Omental fat pad (tissue), 4 donors: ENCODE data around the gene TPCN2. TPM values are rescaled to one million over a fixed set of nuclear protein-coding genes. Genes with fewer than 3 reads are reported as not detected.

Source experiments
- ATAC-seq: fragments of 150-250 bp; one replicate; pipeline ENCODE4 v1.9.1; 2016; ENCODE audit warnings: mild to moderate bottlenecking, moderate library complexity; ENCODE audit not compliant: low FRiP score
- DNase-seq: peaks from one replicate; pipeline ENCODE4 v3.0.0-alpha.2; 2019; ENCODE audit warnings: low spot score
- total RNA-seq, 4 donors: library from RNA; depleted of rRNA; stranded (reverse); fragments of >200 nt; gene quantifications; one replicate each; pipeline ENCODE4 v1.1.0, GENCODE V29; 2016
- TF ChIP-seq, protein P1 (sequence below), 3 donors: fragments of 450-650 bp; IDR thresholded peaks; one replicate each; pipeline ENCODE4 v1.5.1; 2016 to 2017; ENCODE audit warnings: antibody characterized with exemption in 3 of 3, mild to moderate bottlenecking in 3 of 3, moderate library complexity in 2 of 3

TPCN2 gene
- total RNA-seq, 4 donors from 2014 or later = 11.8 to 23.3 (median 15.4) TPM

DNA sequence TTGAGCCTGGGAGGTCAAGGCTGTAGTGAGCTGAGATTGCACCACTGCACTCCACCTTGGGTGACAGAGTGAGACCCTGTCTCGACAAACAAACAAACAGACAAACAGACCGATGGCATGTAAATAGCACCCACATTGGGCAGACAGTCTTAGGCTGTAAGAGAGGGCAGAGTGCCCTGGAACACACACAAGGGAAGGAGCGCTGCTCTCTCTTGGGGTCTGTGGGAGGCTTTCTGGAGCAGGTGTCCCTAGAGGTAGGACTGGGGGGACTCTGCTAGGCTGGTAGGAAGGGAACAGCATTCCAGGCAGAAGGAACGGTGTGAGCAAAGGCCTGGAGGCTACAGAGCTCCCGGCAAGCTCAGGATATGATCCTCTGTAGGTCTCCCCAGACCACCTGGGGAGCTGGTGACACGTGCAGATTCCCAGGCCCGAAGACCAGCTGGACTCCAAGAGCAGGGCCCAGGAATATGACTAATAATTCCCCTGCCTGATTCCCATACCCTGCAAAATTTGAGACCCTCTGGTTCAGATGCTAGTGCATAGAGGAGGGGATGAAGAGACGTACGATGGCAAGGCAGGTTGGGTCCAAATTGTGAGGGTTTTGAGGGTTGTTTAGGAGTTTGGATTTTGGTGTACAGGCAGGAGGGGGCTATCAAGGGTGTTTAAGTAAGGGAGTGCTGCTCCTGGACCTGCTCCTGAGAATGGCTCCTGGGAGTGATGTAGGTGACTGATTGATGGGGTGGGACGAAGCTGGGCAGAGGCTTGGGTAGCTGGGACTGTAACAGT lies 118.6 kb downstream of the TPCN2 start:
- no peak for ATAC-seq
- no peak for DNase-seq
- TF ChIP-seq, protein P1, sequence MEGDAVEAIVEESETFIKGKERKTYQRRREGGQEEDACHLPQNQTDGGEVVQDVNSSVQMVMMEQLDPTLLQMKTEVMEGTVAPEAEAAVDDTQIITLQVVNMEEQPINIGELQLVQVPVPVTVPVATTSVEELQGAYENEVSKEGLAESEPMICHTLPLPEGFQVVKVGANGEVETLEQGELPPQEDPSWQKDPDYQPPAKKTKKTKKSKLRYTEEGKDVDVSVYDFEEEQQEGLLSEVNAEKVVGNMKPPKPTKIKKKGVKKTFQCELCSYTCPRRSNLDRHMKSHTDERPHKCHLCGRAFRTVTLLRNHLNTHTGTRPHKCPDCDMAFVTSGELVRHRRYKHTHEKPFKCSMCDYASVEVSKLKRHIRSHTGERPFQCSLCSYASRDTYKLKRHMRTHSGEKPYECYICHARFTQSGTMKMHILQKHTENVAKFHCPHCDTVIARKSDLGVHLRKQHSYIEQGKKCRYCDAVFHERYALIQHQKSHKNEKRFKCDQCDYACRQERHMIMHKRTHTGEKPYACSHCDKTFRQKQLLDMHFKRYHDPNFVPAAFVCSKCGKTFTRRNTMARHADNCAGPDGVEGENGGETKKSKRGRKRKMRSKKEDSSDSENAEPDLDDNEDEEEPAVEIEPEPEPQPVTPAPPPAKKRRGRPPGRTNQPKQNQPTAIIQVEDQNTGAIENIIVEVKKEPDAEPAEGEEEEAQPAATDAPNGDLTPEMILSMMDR (IDR thresholded peaks at IDR 0.05) = no peak

DNA sequence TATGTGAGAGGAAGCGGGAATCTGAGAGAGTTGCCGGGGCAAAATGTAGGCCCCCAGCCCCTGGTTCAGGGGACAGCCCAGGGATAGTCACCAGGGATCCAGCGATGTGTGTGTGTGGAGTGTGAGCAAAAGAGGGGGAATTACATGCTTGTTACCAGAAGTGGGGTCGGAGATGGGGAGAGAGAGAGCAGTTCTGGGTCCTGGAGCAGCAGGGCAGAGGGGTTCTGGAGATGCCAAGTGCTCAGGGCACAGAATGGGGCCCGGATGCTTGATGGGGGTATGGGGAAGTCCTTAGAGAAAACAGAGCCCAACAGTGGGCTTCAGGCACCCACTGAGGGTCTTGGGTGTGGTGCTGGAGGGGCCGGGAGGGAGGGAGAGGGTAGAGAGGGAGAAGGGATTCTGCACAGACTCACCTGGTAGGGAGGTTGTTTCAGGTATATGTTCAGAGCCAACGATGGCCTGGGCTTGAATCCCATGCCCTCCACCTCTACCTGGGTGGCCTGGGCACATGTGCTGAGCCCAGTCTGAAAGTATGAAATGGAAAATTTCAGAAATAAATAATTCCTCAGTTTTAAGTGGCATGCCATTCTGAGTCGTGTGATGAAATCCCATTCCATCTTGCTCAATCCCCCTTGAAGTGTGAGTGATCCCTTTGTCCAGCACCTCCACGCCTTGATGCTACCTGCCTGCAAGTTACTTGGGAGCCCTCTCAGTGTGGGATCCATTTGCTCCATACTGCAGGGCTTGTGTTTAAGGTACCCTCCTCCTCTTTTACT lies 119.4 kb downstream of the TPCN2 start:
- DNase-seq = no peak
- TF ChIP-seq, protein P1 (IDR thresholded peaks at IDR 0.05) = no peak
- ATAC-seq = no peak

GRCh38 chr11:69169479-69169878 lies 120.7 kb downstream of the TPCN2 start:
- no peak for DNase-seq
- no peak for ATAC-seq
- TF ChIP-seq, protein P1 (IDR thresholded peaks at IDR 0.05) = no peak

- DNase-seq = no peak
These were observed 122.0 kb downstream of the TPCN2 start for GRCh38 chr11:69170704-69171103.

GRCh38 chr11:69171476-69172240 lies 122.9 kb downstream of the TPCN2 start:
- TF ChIP-seq, protein P1 (IDR thresholded peaks at IDR 0.05) = no peak
- no peak for DNase-seq
- ATAC-seq = no peak

More at GRCh38 chr11:69170704-69171103, 122.0 kb downstream of the TPCN2 start:
- ATAC-seq = no peak
- TF ChIP-seq, protein P1 (IDR thresholded peaks at IDR 0.05) = no peak

GRCh38 chr11:69172674-69173073 lies 123.9 kb downstream of the TPCN2 start:
- TF ChIP-seq, protein P1 (IDR thresholded peaks at IDR 0.05) = no peak

More at GRCh38 chr11:69172674-69173073, 123.9 kb downstream of the TPCN2 start:
- no peak for DNase-seq
- no peak for ATAC-seq
